NT2/D1 (cell line): Measurements from ENCODE around the gene MTERF1.
"Not testable (repeated sequence)": the region's sequence is repeated elsewhere in the genome, so short reads cannot be mapped to it uniquely, and the experiment has no call there.

Source experiments
- SUZ12 ChIP-seq: IDR thresholded peaks from 2 replicates; pipeline ENCODE4 v1.6.1; 2011; ENCODE audit not compliant: insufficient read length, insufficient read depth; ENCODE audit errors: extremely low read depth
- YY1 ChIP-seq: IDR thresholded peaks from 2 replicates; pipeline ENCODE4 v1.6.1; 2011; ENCODE audit not compliant: insufficient read length, insufficient read depth
- ZNF274 ChIP-seq: IDR thresholded peaks from 2 replicates; pipeline ENCODE4 v1.6.1; 2011; ENCODE audit warnings: mild to moderate bottlenecking, low read depth, low read length

DNA sequence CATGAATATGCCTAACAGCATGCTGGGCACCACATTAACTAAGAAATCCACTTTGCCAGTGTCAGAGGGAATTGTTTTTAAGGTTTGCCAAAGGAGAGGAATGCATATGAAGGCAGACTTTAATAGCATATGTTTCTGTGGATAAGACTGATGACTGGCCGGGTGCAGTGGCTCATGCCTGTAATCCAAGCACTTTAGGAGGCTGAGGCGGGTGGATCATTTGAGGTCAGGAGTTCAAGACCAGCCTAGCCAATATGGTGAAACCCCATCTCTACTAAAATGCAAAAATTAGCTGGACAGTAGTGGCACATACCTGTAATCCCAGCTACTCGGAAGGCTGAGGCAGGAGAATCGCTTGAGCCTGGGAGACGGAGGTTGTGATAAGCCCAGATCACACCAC lies 13.2 kb upstream of the MTERF1 start:
- TF ChIP-seq ZNF274, SUZ12, YY1: not testable (repeated sequence)
